Peyer's patch (tissue), 4 donors: ENCODE results near the gene SGPP2.

Experiments
- POLR2A ChIP-seq, 2 donors: fragments of 450-650 bp; IDR thresholded peaks; one replicate each; pipeline ENCODE4 v1.5.1; 2017; ENCODE audit warnings: antibody characterized with exemption in 2 of 2, mild to moderate bottlenecking in 2 of 2, moderate library complexity in 2 of 2
- TF ChIP-seq, protein P1 (sequence below), 6 experiments: fragments of 450-650 bp in 4 of 6; fragments of 200-600 bp in 2 of 6; sonication (generic) in 1 of 6; IDR thresholded peaks; one replicate each; pipeline ENCODE4 v1.5.1; 2017 to 2019; ENCODE audit warnings: antibody characterized with exemption in 6 of 6, mild to moderate bottlenecking in 3 of 6, moderate library complexity in 1 of 6

DNA sequence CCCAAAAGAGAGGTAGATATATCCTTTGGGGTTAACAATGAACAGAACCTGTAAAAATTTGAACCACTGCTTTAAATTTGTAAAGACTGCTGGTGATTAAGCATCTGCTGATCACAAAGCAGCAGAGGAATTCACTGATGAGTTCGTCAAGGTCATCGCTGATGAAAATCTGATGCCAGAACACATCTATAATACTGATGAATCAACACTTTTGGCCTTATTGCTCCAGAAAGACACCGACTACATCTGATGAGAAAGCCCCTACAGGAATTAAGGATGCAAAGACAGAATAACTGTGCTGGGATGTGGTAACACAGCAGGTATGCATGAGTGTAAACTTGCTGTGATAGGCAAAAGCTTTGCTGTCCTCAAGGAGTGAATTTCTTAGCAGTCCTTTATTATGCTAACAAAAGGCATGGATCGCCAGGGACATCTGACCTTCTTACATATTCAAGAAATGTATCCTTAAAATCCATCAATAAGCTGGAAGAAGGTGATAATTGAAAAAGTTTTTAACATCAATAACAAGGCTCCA is 30.5 kb upstream of the SGPP2 start:
- TF ChIP-seq, protein P1, sequence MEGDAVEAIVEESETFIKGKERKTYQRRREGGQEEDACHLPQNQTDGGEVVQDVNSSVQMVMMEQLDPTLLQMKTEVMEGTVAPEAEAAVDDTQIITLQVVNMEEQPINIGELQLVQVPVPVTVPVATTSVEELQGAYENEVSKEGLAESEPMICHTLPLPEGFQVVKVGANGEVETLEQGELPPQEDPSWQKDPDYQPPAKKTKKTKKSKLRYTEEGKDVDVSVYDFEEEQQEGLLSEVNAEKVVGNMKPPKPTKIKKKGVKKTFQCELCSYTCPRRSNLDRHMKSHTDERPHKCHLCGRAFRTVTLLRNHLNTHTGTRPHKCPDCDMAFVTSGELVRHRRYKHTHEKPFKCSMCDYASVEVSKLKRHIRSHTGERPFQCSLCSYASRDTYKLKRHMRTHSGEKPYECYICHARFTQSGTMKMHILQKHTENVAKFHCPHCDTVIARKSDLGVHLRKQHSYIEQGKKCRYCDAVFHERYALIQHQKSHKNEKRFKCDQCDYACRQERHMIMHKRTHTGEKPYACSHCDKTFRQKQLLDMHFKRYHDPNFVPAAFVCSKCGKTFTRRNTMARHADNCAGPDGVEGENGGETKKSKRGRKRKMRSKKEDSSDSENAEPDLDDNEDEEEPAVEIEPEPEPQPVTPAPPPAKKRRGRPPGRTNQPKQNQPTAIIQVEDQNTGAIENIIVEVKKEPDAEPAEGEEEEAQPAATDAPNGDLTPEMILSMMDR (IDR thresholded peaks at IDR 0.05), result no peak
- TF ChIP-seq POLR2A (IDR thresholded peaks at IDR 0.05), result no peak
